OCI-LY1 (cell line): ENCODE measurements around the gene CD40LG.

ENCODE experiments used
- H2AFZ ChIP-seq: fragments of 200-600 bp; sonication (generic), shearing (Covaris generic); 2 replicates; pipeline ENCODE4 v1.6.0; 2014; ENCODE audit warnings: antibody characterized with exemption, mild to moderate bottlenecking, low read length
- H3F3A ChIP-seq: fragments of 200-600 bp; sonication (generic), shearing (Covaris generic); 2 replicates; pipeline ENCODE4 v1.6.0; 2014; ENCODE audit warnings: mild to moderate bottlenecking, antibody characterized with exemption, low read length, moderate library complexity; ENCODE audit not compliant: insufficient read depth
- H3K27ac ChIP-seq: fragments of 200-600 bp; sonication (generic); 2 replicates; pipeline ENCODE4 v1.5.1; 2014; ENCODE audit warnings: low read length, mixed run types, mild to moderate bottlenecking, low read depth; ENCODE audit not compliant: poor library complexity, severe bottlenecking
- H3K27me3 ChIP-seq: fragments of 200-600 bp; sonication (generic); 2 replicates; pipeline ENCODE4 v1.6.0; 2014; ENCODE audit warnings: antibody characterized with exemption, mild to moderate bottlenecking, low read length, moderate library complexity; ENCODE audit not compliant: insufficient read depth
- H3K36me3 ChIP-seq: fragments of 200-600 bp; sonication (generic); 2 replicates; pipeline ENCODE4 v1.6.1; 2014; ENCODE audit warnings: mild to moderate bottlenecking, antibody characterized with exemption, low read length, moderate library complexity, mixed read lengths; ENCODE audit not compliant: insufficient read depth
- H3K4me1 ChIP-seq: fragments of 200-600 bp; sonication (generic); 2 replicates; pipeline ENCODE4 v1.5.1; 2014; ENCODE audit warnings: mild to moderate bottlenecking, low read length, moderate library complexity; ENCODE audit not compliant: insufficient read depth, severe bottlenecking
- H3K4me2 ChIP-seq: fragments of 200-600 bp; sonication (generic), shearing (Covaris generic); 2 replicates; pipeline ENCODE4 v1.6.1; 2014; ENCODE audit warnings: low read length
- H3K4me3 ChIP-seq: fragments of 200-600 bp; sonication (generic); 2 replicates; pipeline ENCODE4 v1.5.1; 2014; ENCODE audit warnings: low read length, low read depth, mild to moderate bottlenecking, mixed read lengths; ENCODE audit not compliant: poor library complexity, severe bottlenecking
- H3K79me2 ChIP-seq: fragments of 200-600 bp; shearing (Covaris generic); 2 replicates; pipeline ENCODE4 v1.6.1; 2016; ENCODE audit warnings: mixed run types, low read length, mixed read lengths; ENCODE audit not compliant: insufficient read depth
- H3K9ac ChIP-seq: fragments of 200-600 bp; sonication (generic), shearing (Covaris generic); 2 replicates; pipeline ENCODE4 v1.6.1; 2014; ENCODE audit warnings: mild to moderate bottlenecking, low read length, mixed read lengths
- H3K9me2 ChIP-seq: fragments of 200-600 bp; sonication (generic), shearing (Covaris generic); 2 replicates; pipeline ENCODE4 v1.6.1; 2014; ENCODE audit warnings: low read depth, mild to moderate bottlenecking, low read length, mixed read lengths
- H3K9me3 ChIP-seq: fragments of 200-600 bp; shearing (Covaris generic); 2 replicates; pipeline ENCODE4 v1.6.1; 2014; ENCODE audit warnings: low read length, mixed read lengths
- H4K20me1 ChIP-seq: fragments of 200-600 bp; sonication (generic), shearing (Covaris generic); 2 replicates; pipeline ENCODE4 v1.6.0; 2016; ENCODE audit warnings: mild to moderate bottlenecking, low read length; ENCODE audit not compliant: insufficient read depth
- EZH2 ChIP-seq: fragments of 200-600 bp; sonication (generic), shearing (Covaris generic); IDR thresholded peaks from 2 replicates; pipeline ENCODE4 v1.8.0; 2017; ENCODE audit warnings: borderline replicate concordance, mixed run types, mild to moderate bottlenecking, antibody characterized with exemption, low read length, moderate library complexity, mixed read lengths
- TF ChIP-seq, protein P1 (sequence below): fragments of 200-600 bp; sonication (generic), shearing (Covaris generic); IDR thresholded peaks from 2 replicates; pipeline ENCODE4 v1.5.1; 2017; ENCODE audit warnings: mild to moderate bottlenecking, antibody characterized with exemption, low read length, moderate library complexity, mixed read lengths

Gene CD40LG

GRCh38 chrX:136666088-136666487, 18.1 kb downstream of the CD40LG start:
- H4K20me1 ChIP-seq = no peaks in the 10 kb centered on the region
- H3K4me3 ChIP-seq = no peak overlapping the region
- H3K79me2 ChIP-seq = no peaks in the 10 kb centered on the region
- no peak overlapping the region for H3K27ac ChIP-seq
- TF ChIP-seq, protein P1, sequence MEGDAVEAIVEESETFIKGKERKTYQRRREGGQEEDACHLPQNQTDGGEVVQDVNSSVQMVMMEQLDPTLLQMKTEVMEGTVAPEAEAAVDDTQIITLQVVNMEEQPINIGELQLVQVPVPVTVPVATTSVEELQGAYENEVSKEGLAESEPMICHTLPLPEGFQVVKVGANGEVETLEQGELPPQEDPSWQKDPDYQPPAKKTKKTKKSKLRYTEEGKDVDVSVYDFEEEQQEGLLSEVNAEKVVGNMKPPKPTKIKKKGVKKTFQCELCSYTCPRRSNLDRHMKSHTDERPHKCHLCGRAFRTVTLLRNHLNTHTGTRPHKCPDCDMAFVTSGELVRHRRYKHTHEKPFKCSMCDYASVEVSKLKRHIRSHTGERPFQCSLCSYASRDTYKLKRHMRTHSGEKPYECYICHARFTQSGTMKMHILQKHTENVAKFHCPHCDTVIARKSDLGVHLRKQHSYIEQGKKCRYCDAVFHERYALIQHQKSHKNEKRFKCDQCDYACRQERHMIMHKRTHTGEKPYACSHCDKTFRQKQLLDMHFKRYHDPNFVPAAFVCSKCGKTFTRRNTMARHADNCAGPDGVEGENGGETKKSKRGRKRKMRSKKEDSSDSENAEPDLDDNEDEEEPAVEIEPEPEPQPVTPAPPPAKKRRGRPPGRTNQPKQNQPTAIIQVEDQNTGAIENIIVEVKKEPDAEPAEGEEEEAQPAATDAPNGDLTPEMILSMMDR = no peak
- TF ChIP-seq EZH2 = no peak
- H3K9ac ChIP-seq = no peak overlapping the region
- no peaks in the 10 kb centered on the region for H3K4me1 ChIP-seq
- H3K9me3 ChIP-seq = no peaks in the 10 kb centered on the region
- H3F3A ChIP-seq = no peaks in the 10 kb centered on the region
- H2AFZ ChIP-seq = no peak overlapping the region
- H3K4me2 ChIP-seq = no peak overlapping the region
- H3K9me2 ChIP-seq = no peaks in the 10 kb centered on the region
- peaks cover 8% of the 10 kb centered on the region; the same call in 1 of the 2 replicates for H3K36me3 ChIP-seq
- H3K27me3 ChIP-seq = no peaks in the 10 kb centered on the region

DNA sequence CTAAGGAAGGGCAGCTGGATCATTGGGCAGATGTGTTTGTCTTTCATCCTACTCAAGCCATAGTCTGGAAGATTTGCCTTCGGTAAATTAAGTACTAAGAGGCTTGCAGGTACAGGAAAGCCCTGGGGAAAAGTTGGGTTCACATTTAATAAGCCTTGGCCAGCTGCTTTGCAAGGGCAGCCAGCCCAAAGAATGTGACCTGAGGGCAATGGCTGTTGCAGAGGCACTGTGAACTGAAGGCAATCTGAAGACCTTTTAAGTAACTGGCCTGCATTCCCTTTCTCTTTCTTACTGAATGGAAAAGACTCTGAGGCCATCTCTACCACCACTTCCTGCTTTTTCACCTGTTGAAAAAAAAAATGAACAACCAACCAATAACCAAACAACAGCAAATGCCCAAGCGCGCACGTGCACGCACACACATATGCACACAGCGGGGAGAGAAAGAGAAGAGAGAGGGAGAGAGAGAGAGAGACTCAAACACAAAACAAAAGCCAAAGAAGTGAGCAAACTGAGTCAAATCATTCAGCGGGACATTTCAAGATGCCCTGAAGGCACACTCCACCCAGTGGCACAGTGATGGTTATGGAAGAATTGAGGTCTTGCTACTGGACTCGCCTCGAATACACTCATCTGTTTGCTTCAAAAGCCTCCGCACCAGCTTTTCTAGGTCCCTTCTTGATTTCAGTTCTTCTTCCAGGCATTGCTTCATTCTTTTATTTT, 19.6 kb downstream of the CD40LG start:
- Histone ChIP-seq H3K9ac (no peak overlapping the region), H3K27me3 (no peaks in the 10 kb centered on the region), H3K4me3 (no peak overlapping the region), H3F3A (no peaks in the 10 kb centered on the region), H3K9me3 (no peaks in the 10 kb centered on the region), H3K9me2 (no peaks in the 10 kb centered on the region), H3K4me1 (no peaks in the 10 kb centered on the region), H3K4me2 (no peak overlapping the region), H2AFZ (no peak overlapping the region), H3K36me3 (peaks cover 8% of the 10 kb centered on the region; the same call in 1 of the 2 replicates), H3K79me2 (no peaks in the 10 kb centered on the region), H4K20me1 (no peaks in the 10 kb centered on the region), H3K27ac (no peak overlapping the region)
- TF ChIP-seq, protein P1 = no peak
- no peak for TF ChIP-seq EZH2

DNA sequence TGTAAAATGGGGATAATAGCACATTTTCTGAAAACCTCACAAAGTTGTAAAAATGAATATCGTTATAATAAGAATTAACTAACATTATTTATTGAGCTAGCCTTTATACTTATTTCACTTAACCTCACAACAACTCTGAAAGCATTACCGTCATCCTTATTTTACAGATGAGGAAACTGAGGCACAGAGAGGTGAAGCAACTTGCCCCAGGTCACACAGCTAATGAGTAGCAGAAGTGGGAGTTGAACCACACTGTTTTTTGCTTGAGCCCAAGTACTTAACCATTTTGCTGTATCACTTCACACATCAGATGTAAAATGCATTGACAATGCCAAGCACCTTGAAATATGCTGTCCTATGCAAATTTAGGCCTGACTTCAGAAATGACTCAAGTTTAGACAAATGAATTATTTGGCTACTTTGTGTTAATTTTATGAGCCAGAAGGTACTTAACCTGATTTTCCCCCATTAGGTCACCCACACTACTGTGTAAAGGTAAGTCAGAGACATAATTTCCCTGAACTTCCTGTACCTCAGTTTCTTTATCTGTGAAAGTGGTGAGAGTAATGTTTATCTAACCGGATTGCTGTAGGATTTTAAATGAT, 23.1 kb downstream of the CD40LG start:
- Histone ChIP-seq H3K79me2 (no peaks in the 10 kb centered on the region), H4K20me1 (no peaks in the 10 kb centered on the region), H3K4me3 (no peak overlapping the region), H3K9me2 (no peaks in the 10 kb centered on the region), H3K36me3 (no peaks in the 10 kb centered on the region; the same call in 1 of the 2 replicates), H3K27ac (no peak overlapping the region), H3K27me3 (no peaks in the 10 kb centered on the region), H3F3A (no peaks in the 10 kb centered on the region), H3K9me3 (no peaks in the 10 kb centered on the region), H2AFZ (no peak overlapping the region), H3K4me1 (no peaks in the 10 kb centered on the region), H3K9ac (no peak overlapping the region), H3K4me2 (no peak overlapping the region)
- TF ChIP-seq, protein P1 = no peak
- no peak for TF ChIP-seq EZH2
